ENCODE results near the gene CASP2. TPM values are rescaled to one million over a fixed set of nuclear protein-coding genes. Genes with fewer than 3 reads are reported as not detected.

Gene CASP2
- polyA plus RNA-seq, 3 donors, result 7.9 to 30.2 (median 12.2) TPM

GRCh38 chr7:143315776-143316175, 27.6 kb downstream of the CASP2 start, which contains the start of gene CLCN1:
TSS of gene CLCN1 (plus strand) at chr7:143316111. CDS start at chr7:143316213, 102 bp downstream.
- peak within 1 kb of the TSS; percentile 71 to 86 (median 78) for H3K27ac Mint-ChIP-seq
- peak within 1 kb of the TSS; percentile 48 for H3K4me2 ChIP-seq (replicated peaks; ENCODE audit: extremely low read depth, low read length, poor library complexity, severe bottlenecking)
- peak within 1 kb of the TSS in 1 of 3 experiments; percentile 41 for H3K4me3 ChIP-seq (replicated peaks in 1 of 3; ENCODE audit: low read depth in 2 of 3, low read length in 3 of 3)
- peak within 1 kb of the TSS; percentile 25 for H2AFZ ChIP-seq (ENCODE audit: insufficient read depth, low read depth, low read length, poor library complexity, severe bottlenecking)
- TF ChIP-seq CTCF (IDR thresholded peaks at IDR 0.05), result no peak
- peak within 1 kb of the TSS in 1 of 2 donors; percentile 84 for H3K4me3 Mint-ChIP-seq
- H3K36me3 ChIP-seq (replicated peaks in 1 of 2; ENCODE audit: control insufficient read depth in 1 of 2, insufficient read depth in 2 of 2, low read length in 2 of 2), result no peaks in the 10 kb centered on the region
- no peaks in the 10 kb centered on the region for H3K79me2 ChIP-seq (ENCODE audit: insufficient read depth, low read length)
- H3K4me1 ChIP-seq (ENCODE audit: control insufficient read depth in 1 of 2, insufficient read depth in 2 of 2, low read length in 2 of 2), result peaks cover 46 to 47% of the 10 kb centered on the region in 2 donors
- H3K36me3 Mint-ChIP-seq, result no peaks in the 10 kb centered on the region
- H3K27ac ChIP-seq (ENCODE audit: low read depth in 1 of 2, low read length in 2 of 2), result peak within 1 kb of the TSS; percentile 12 to 61
- H3K9ac ChIP-seq (ENCODE audit: insufficient read depth, low read length, poor library complexity, severe bottlenecking), result no peak within 1 kb of the TSS
- DNase-seq, result peak in 1 of 3 donors; percentile 27
- no peaks in the 10 kb centered on the region for H3K27me3 ChIP-seq (ENCODE audit: control insufficient read depth in 2 of 2, insufficient read depth in 2 of 2, low read length in 2 of 2)
- H3K27me3 Mint-ChIP-seq (ENCODE audit: low read depth in 3 of 3), result peaks cover 0 to 5% (median 1%) of the 10 kb centered on the region in 3 donors
- H4K20me1 ChIP-seq (ENCODE audit: insufficient read depth, low read length), result no peaks in the 10 kb centered on the region
- H3K4me1 Mint-ChIP-seq, result peaks cover 53% of the 10 kb centered on the region
- H3K9me3 ChIP-seq (replicated peaks in 1 of 2; ENCODE audit: control insufficient read depth in 1 of 2, insufficient read depth in 1 of 2, low read length in 2 of 2), result no peaks in the 10 kb centered on the region
- H3K9me3 Mint-ChIP-seq, result peaks cover 0 to under 1% (median 0%) of the 10 kb centered on the region in 7 donors
- 100% methylated on average over 2 of the region's 5 CpGs for WGBS (ENCODE audit: insufficient coverage)
- intact Hi-C loops (cut with micrococcal nuclease), result loop anchor here in 1 of 2 donors (10.0 kb wide), 1 partner anchor 89 kb away; the partner anchor contains the start of gene EPHA1

- Mint-ChIP-seq H3K27ac (no peak overlapping the region), H3K27me3 (ENCODE audit: low read depth in 3 of 3) (peaks cover 0 to 7% (median 1%) of the 10 kb centered on the region in 3 donors)
Measured at GRCh38 chr7:143316492-143316891, 28.3 kb downstream of the CASP2 start.

More at GRCh38 chr7:143316492-143316891, 28.3 kb downstream of the CASP2 start:
- peak overlapping the region; percentile 25 for H2AFZ ChIP-seq (ENCODE audit: insufficient read depth, low read depth, low read length, poor library complexity, severe bottlenecking)
- Mint-ChIP-seq H3K9me3 (no peaks in the 10 kb centered on the region), H3K4me3 (peak overlapping the region in 1 of 2 donors; percentile 19), H3K36me3 (no peaks in the 10 kb centered on the region), H3K4me1 (peaks cover 52% of the 10 kb centered on the region)
- 10% methylated on average over 2 of the region's 4 CpGs for WGBS (ENCODE audit: insufficient coverage)
- no peak for TF ChIP-seq CTCF (IDR thresholded peaks at IDR 0.05)
- H3K27ac ChIP-seq (ENCODE audit: low read depth in 1 of 2, low read length in 2 of 2), result no peak overlapping the region
- H4K20me1 ChIP-seq (ENCODE audit: insufficient read depth, low read length), result no peaks in the 10 kb centered on the region
- no peaks in the 10 kb centered on the region for H3K36me3 ChIP-seq (replicated peaks in 1 of 2; ENCODE audit: control insufficient read depth in 1 of 2, insufficient read depth in 2 of 2, low read length in 2 of 2)
- no peaks in the 10 kb centered on the region for H3K9me3 ChIP-seq (replicated peaks in 1 of 2; ENCODE audit: control insufficient read depth in 1 of 2, insufficient read depth in 1 of 2, low read length in 2 of 2)
- H3K4me3 ChIP-seq (replicated peaks in 1 of 3; ENCODE audit: low read depth in 2 of 3, low read length in 3 of 3), result no peak overlapping the region
- H3K4me2 ChIP-seq (replicated peaks; ENCODE audit: extremely low read depth, low read length, poor library complexity, severe bottlenecking), result no peak overlapping the region
- peak; percentile 20 to 31 (median 29) for DNase-seq
- H3K79me2 ChIP-seq (ENCODE audit: insufficient read depth, low read length), result no peaks in the 10 kb centered on the region
- H3K27me3 ChIP-seq (ENCODE audit: control insufficient read depth in 2 of 2, insufficient read depth in 2 of 2, low read length in 2 of 2), result no peaks in the 10 kb centered on the region
- no peak overlapping the region for H3K9ac ChIP-seq (ENCODE audit: insufficient read depth, low read length, poor library complexity, severe bottlenecking)
- intact Hi-C loops (cut with micrococcal nuclease), result loop anchor here in 1 of 2 donors (10.0 kb wide), 1 partner anchor 88 kb away; the partner anchor contains the start of gene EPHA1
- peaks cover 42 to 48% of the 10 kb centered on the region in 2 donors for H3K4me1 ChIP-seq (ENCODE audit: control insufficient read depth in 1 of 2, insufficient read depth in 2 of 2, low read length in 2 of 2)

Measured in CD14-positive monocyte (primary cell).